GM23338 (cell line): ENCODE measurements around the gene ATP12A. TPM values are rescaled to one million over a fixed set of nuclear protein-coding genes. Genes with fewer than 3 reads are reported as not detected.

Source experiments
- ATAC-seq: fragments of 200-7000 bp; cut with Tn5 transposase; 3 replicates; pipeline ENCODE4 v1.9.1; 2020
- DNase-seq: peaks from one replicate; pipeline ENCODE4 v3.0.0-alpha.2; 2015; ENCODE audit warnings: low spot score
- H2AFZ ChIP-seq: fragments of 200-600 bp; sonication (generic); 2 replicates; pipeline ENCODE4 v1.8.0; 2016; ENCODE audit warnings: antibody characterized with exemption, mild to moderate bottlenecking, moderate library complexity
- H3F3A ChIP-seq: fragments of 200-600 bp; sonication (generic); replicated peaks from 2 replicates; pipeline ENCODE4 v1.8.0; 2017; ENCODE audit warnings: antibody characterized with exemption, mixed run types, low read depth
- H3K27ac ChIP-seq: fragments of 200-600 bp; sonication (generic); 2 replicates; pipeline ENCODE4 v1.6.1; 2016; ENCODE audit warnings: low read depth
- H3K27me3 ChIP-seq: fragments of 200-600 bp; sonication (generic); 2 replicates; pipeline ENCODE4 v1.8.0; 2016; ENCODE audit warnings: mild to moderate bottlenecking, mixed run types, moderate library complexity; ENCODE audit not compliant: insufficient read depth
- H3K36me3 ChIP-seq: fragments of 200-600 bp; sonication (generic); 2 replicates; pipeline ENCODE4 v1.8.0; 2016; ENCODE audit warnings: mild to moderate bottlenecking; ENCODE audit not compliant: insufficient read depth
- H3K4me1 ChIP-seq: fragments of 200-600 bp; sonication (generic); 2 replicates; pipeline ENCODE4 v1.8.0; 2016; ENCODE audit warnings: mild to moderate bottlenecking, moderate library complexity; ENCODE audit not compliant: insufficient read depth
- H3K4me2 ChIP-seq: fragments of 200-600 bp; sonication (generic); 2 replicates; pipeline ENCODE4 v1.7.1; 2017; ENCODE audit warnings: mixed run types
- H3K4me3 ChIP-seq: fragments of 200-600 bp; sonication (generic); 2 replicates; pipeline ENCODE4 v1.6.1; 2016; ENCODE audit warnings: mixed run types
- H3K79me2 ChIP-seq: fragments of 200-600 bp; sonication (generic); replicated peaks from 2 replicates; pipeline ENCODE4 v1.8.0; 2017; ENCODE audit warnings: mild to moderate bottlenecking; ENCODE audit not compliant: insufficient read depth
- H3K9me2 ChIP-seq: fragments of 200-600 bp; sonication (generic); 2 replicates; pipeline ENCODE4 v1.8.0; 2017; ENCODE audit not compliant: insufficient read depth
- H4K20me1 ChIP-seq: fragments of 200-600 bp; sonication (generic); replicated peaks from 2 replicates; pipeline ENCODE4 v1.8.0; 2017; ENCODE audit warnings: mild to moderate bottlenecking; ENCODE audit not compliant: insufficient read depth
- H3K27ac Mint-ChIP-seq: 2 replicates; pipeline ENCODE4 v1.8.0; 2020; ENCODE audit warnings: inconsistent platforms, mild to moderate bottlenecking, moderate library complexity, mixed read lengths
- H3K27me3 Mint-ChIP-seq: 3 replicates; pipeline ENCODE4 v1.8.0; 2022; ENCODE audit warnings: low read depth, mild to moderate bottlenecking, moderate library complexity, mixed read lengths, inconsistent platforms; ENCODE audit not compliant: insufficient read depth, poor library complexity
- H3K36me3 Mint-ChIP-seq: 3 replicates; pipeline ENCODE4 v1.8.0; 2021; ENCODE audit warnings: low read depth, mild to moderate bottlenecking, inconsistent platforms, moderate library complexity, mixed read lengths
- H3K4me1 Mint-ChIP-seq: 3 replicates; pipeline ENCODE4 v1.8.0; 2020; ENCODE audit warnings: mild to moderate bottlenecking, inconsistent platforms, mixed read lengths
- H3K4me3 Mint-ChIP-seq: 3 replicates; pipeline ENCODE4 v1.8.0; 2021; ENCODE audit warnings: moderate library complexity, mild to moderate bottlenecking, inconsistent platforms, mixed read lengths
- H3K9me3 Mint-ChIP-seq: 3 replicates; pipeline ENCODE4 v1.8.0; 2020; ENCODE audit warnings: moderate library complexity, mild to moderate bottlenecking, inconsistent platforms, mixed read lengths
- CREB1 ChIP-seq: fragments of 250-450 bp; sonication (Bioruptor Pico); IDR thresholded peaks from 2 replicates; pipeline ENCODE4 v1.5.0; 2020; ENCODE audit warnings: low read depth, mild to moderate bottlenecking, moderate library complexity
- CTCF ChIP-seq, 2 experiments: fragments of 200-600 bp in 1 of 2; sonication (generic) in 1 of 2; conservative IDR thresholded peaks; 2 replicates each; pipeline versions ENCODE4 v1.5.1 to v1.6.1; 2016 to 2017; ENCODE audit warnings: antibody characterized with exemption in 2 of 2, low read depth in 2 of 2, mild to moderate bottlenecking in 2 of 2, moderate library complexity in 1 of 2
- ZNF462 ChIP-seq: fragments of 250-450 bp; sonication (Bioruptor Pico); IDR thresholded peaks from 2 replicates; pipeline ENCODE4 v1.5.0; 2020; ENCODE audit warnings: mild to moderate bottlenecking, moderate library complexity
- polyA plus RNA-seq: library from polyadenylated mRNA; unstranded; fragments of >200 nt; fragmentation: Nextera tagmentation; extraction: Ambion mirVana; gene quantifications from 2 replicates; pipeline ENCODE4 v1.2.1, GENCODE V29; 2016
- total RNA-seq: library from RNA; depleted of rRNA; stranded (reverse); fragments of >200 nt; shearing (Covaris generic); gene quantifications from 2 replicates; pipeline ENCODE4 v1.2.3, GENCODE V29; 2014

The ATP12A gene
- total and polyA plus RNA-seq, 2 experiments from 2014 or later = 0.40 to 1.0 TPM

- TF ChIP-seq CTCF (conservative IDR thresholded peaks at IDR 0.05; ENCODE audit: low read depth in 2 of 2) (peak in 1 of 2 experiments; percentile 31; a peak in 3 of 4 replicates), CREB1 (CRISPR knock-in tag) (no peak), ZNF462 (CRISPR knock-in tag) (peak; percentile 95)
- H3K9me3 Mint-ChIP-seq = no peaks in the 10 kb centered on the region; the same call in 2 of the 3 replicates
- no peaks in the 10 kb centered on the region for H3K79me2 ChIP-seq
- H3K4me1 ChIP-seq = peaks cover 9% of the 10 kb centered on the region
- H3F3A ChIP-seq = no peaks in the 10 kb centered on the region
- peak overlapping the region; percentile 6; the same call in 1 of the 2 replicates for H3K4me3 ChIP-seq
- H4K20me1 ChIP-seq = no peaks in the 10 kb centered on the region
- no peaks in the 10 kb centered on the region for H3K36me3 ChIP-seq
- no peaks in the 10 kb centered on the region for H3K36me3 Mint-ChIP-seq
- peaks cover 13% of the 10 kb centered on the region for H3K27me3 Mint-ChIP-seq
- H3K4me1 Mint-ChIP-seq = peaks cover 25% of the 10 kb centered on the region
- H3K4me3 Mint-ChIP-seq = peak overlapping the region; percentile 55
- no peak overlapping the region for H3K27ac ChIP-seq
- peak overlapping the region; percentile 47; the same call in 1 of the 2 replicates for H3K4me2 ChIP-seq
- H3K27me3 ChIP-seq = no peaks in the 10 kb centered on the region
- peak overlapping the region; percentile 91 for H3K27ac Mint-ChIP-seq
- DNase-seq = peak; percentile 77
- no peaks in the 10 kb centered on the region for H3K9me2 ChIP-seq
- ATAC-seq = peak; percentile 94
- H2AFZ ChIP-seq = no peak overlapping the region
Observed at GRCh38 chr13:24716011-24716410, 35.8 kb downstream of the ATP12A start.
